ENCODE results near the gene ADCY6.

ADCY6 gene

DNA sequence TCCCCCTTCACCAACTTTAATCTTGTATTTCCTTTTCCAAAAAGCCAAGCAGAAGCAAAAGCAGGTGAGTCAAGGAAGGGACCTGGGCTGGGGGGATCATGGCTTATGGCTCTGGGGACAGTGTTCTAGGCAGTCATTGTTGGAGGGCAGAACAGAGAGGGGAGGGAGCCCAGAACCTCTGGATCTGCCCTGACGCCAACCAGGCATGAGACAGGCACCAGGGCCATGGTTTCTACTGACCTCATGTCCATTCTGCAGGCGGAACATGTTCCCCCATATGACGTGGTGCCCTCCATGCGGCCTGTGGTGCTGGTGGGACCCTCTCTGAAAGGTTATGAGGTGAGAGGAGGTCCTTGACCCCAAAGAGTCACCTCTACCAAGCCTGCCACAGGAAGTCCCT lies 36.0 kb upstream of the ADCY6 start:
- Histone ChIP-seq H3K9me3 (ENCODE audit: insufficient read depth, low read length, severe bottlenecking) (no peaks in the 10 kb centered on the region), H3K27ac (ENCODE audit: low read length) (no peak overlapping the region), H3K4me2 (ENCODE audit: insufficient read depth, low read length) (no peak overlapping the region), H3K4me3 (ENCODE audit: low read depth in 1 of 2, low read length in 2 of 2) (no peak overlapping the region), H3K9ac (ENCODE audit: low read depth, low read length) (no peak overlapping the region), H3K36me3 (ENCODE audit: insufficient read depth, low read length) (peaks cover 57% of the 10 kb centered on the region), H3K27me3 (ENCODE audit: insufficient read depth, low read length, poor library complexity) (no peaks in the 10 kb centered on the region), H4K20me1 (ENCODE audit: insufficient read depth, low read length) (peaks cover 43% of the 10 kb centered on the region), H3K4me1 (ENCODE audit: insufficient read depth, low read length) (no peaks in the 10 kb centered on the region), H3K79me2 (ENCODE audit: insufficient read depth, low read length) (no peaks in the 10 kb centered on the region), H2AFZ (ENCODE audit: low read depth, low read length) (no peak overlapping the region)
- TF ChIP-seq, protein P1, sequence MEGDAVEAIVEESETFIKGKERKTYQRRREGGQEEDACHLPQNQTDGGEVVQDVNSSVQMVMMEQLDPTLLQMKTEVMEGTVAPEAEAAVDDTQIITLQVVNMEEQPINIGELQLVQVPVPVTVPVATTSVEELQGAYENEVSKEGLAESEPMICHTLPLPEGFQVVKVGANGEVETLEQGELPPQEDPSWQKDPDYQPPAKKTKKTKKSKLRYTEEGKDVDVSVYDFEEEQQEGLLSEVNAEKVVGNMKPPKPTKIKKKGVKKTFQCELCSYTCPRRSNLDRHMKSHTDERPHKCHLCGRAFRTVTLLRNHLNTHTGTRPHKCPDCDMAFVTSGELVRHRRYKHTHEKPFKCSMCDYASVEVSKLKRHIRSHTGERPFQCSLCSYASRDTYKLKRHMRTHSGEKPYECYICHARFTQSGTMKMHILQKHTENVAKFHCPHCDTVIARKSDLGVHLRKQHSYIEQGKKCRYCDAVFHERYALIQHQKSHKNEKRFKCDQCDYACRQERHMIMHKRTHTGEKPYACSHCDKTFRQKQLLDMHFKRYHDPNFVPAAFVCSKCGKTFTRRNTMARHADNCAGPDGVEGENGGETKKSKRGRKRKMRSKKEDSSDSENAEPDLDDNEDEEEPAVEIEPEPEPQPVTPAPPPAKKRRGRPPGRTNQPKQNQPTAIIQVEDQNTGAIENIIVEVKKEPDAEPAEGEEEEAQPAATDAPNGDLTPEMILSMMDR (IDR thresholded peaks at IDR 0.05; ENCODE audit: borderline replicate concordance, extremely low read depth, low read length, poor library complexity, severe bottlenecking): no peak
- no peak for TF ChIP-seq EZH2 (IDR thresholded peaks at IDR 0.05; ENCODE audit: borderline replicate concordance, low read depth, low read length, severe bottlenecking)
- DNase-seq (no peak), ATAC-seq (ENCODE audit: insufficient read depth, low read depth) (no peak)

DNA sequence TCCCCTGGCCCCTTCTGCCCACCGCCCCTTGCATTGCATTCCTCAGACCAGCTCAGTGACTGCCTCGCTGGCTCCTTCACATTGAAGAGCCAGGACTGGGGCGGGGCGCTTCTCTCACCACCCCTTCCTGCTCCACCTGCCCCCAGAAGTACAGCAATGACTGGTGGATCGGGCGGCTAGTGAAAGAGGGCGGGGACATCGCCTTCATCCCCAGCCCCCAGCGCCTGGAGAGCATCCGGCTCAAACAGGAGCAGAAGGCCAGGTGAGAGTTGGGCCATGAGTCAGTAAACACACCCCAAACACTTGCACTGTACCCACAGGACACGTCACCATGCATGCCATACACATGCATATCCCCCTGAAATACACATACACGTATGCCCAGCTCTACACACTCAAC lies 35.2 kb upstream of the ADCY6 start:
- peaks cover 4% of the 10 kb centered on the region for H3K4me1 ChIP-seq (ENCODE audit: insufficient read depth, low read length)
- H2AFZ ChIP-seq (ENCODE audit: low read depth, low read length): no peak overlapping the region
- H3K36me3 ChIP-seq (ENCODE audit: insufficient read depth, low read length): peaks cover 49% of the 10 kb centered on the region
- no peaks in the 10 kb centered on the region for H3K27me3 ChIP-seq (ENCODE audit: insufficient read depth, low read length, poor library complexity)
- ATAC-seq (ENCODE audit: insufficient read depth, low read depth) (no peak), DNase-seq (no peak)
- H3K27ac ChIP-seq (ENCODE audit: low read length): no peak overlapping the region
- H4K20me1 ChIP-seq (ENCODE audit: insufficient read depth, low read length): peaks cover 43% of the 10 kb centered on the region
- H3K4me2 ChIP-seq (ENCODE audit: insufficient read depth, low read length): no peak overlapping the region
- no peak overlapping the region for H3K9ac ChIP-seq (ENCODE audit: low read depth, low read length)
- H3K9me3 ChIP-seq (ENCODE audit: insufficient read depth, low read length, severe bottlenecking): no peaks in the 10 kb centered on the region
- no peaks in the 10 kb centered on the region for H3K79me2 ChIP-seq (ENCODE audit: insufficient read depth, low read length)
- no peak overlapping the region for H3K4me3 ChIP-seq (ENCODE audit: low read depth in 1 of 2, low read length in 2 of 2)
- TF ChIP-seq EZH2 (IDR thresholded peaks at IDR 0.05; ENCODE audit: borderline replicate concordance, low read depth, low read length, severe bottlenecking): no peak
- TF ChIP-seq, protein P1 (IDR thresholded peaks at IDR 0.05; ENCODE audit: borderline replicate concordance, extremely low read depth, low read length, poor library complexity, severe bottlenecking): no peak

DNA sequence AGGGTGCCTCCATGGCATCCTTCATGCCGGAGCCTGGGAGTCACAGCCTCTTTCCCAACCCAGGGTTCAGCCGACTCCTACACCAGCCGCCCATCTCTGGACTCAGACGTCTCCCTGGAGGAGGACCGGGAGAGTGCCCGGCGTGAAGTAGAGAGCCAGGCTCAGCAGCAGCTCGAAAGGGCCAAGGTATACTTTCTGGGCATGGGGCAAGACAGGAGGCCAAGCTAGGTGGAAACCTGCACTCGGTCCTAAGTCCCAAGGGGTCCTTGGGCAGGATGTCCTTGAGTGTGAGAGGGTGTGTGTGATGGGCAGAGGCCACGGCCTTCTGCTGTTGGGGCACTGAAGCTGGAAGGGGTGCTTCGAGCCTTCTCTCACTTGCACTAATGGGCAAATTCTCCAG lies 34.4 kb upstream of the ADCY6 start:
- Histone ChIP-seq H3K4me2 (ENCODE audit: insufficient read depth, low read length) (no peak overlapping the region), H3K9me3 (ENCODE audit: insufficient read depth, low read length, severe bottlenecking) (no peaks in the 10 kb centered on the region), H3K4me3 (ENCODE audit: low read depth in 1 of 2, low read length in 2 of 2) (no peak overlapping the region), H3K4me1 (ENCODE audit: insufficient read depth, low read length) (peaks cover 9% of the 10 kb centered on the region), H2AFZ (ENCODE audit: low read depth, low read length) (no peak overlapping the region), H3K9ac (ENCODE audit: low read depth, low read length) (no peak overlapping the region), H4K20me1 (ENCODE audit: insufficient read depth, low read length) (peaks cover 36% of the 10 kb centered on the region), H3K36me3 (ENCODE audit: insufficient read depth, low read length) (peaks cover 41% of the 10 kb centered on the region), H3K79me2 (ENCODE audit: insufficient read depth, low read length) (no peaks in the 10 kb centered on the region), H3K27me3 (ENCODE audit: insufficient read depth, low read length, poor library complexity) (no peaks in the 10 kb centered on the region), H3K27ac (ENCODE audit: low read length) (no peak overlapping the region)
- TF ChIP-seq EZH2 (IDR thresholded peaks at IDR 0.05; ENCODE audit: borderline replicate concordance, low read depth, low read length, severe bottlenecking): no peak
- TF ChIP-seq, protein P1 (IDR thresholded peaks at IDR 0.05; ENCODE audit: borderline replicate concordance, extremely low read depth, low read length, poor library complexity, severe bottlenecking): no peak
- DNase-seq (no peak), ATAC-seq (ENCODE audit: insufficient read depth, low read depth) (no peak)

DNA sequence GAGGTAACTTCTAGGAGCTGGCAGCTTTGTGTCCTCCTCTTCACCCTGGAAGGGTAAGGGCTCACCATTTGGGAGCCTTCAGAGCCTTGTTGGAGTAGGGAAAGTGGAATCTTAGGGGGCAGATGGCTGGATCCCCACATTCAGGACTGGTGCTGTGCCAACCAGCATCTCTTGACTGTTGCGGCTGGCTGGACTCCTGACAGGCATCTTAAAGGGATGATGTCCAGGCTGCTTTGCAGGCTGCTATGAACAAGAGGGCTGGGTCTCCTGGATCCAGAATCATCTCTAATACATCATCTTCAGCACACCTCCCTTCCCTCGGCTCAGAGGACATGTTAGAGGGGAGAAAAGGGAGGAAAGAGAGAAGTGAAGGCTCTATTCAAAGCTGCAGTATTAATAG lies 33.8 kb upstream of the ADCY6 start:
- H4K20me1 ChIP-seq (ENCODE audit: insufficient read depth, low read length): peaks cover 31% of the 10 kb centered on the region
- H3K4me3 ChIP-seq (ENCODE audit: low read depth in 1 of 2, low read length in 2 of 2): no peak overlapping the region
- H3K9ac ChIP-seq (ENCODE audit: low read depth, low read length): no peak overlapping the region
- peaks cover 13% of the 10 kb centered on the region for H3K4me1 ChIP-seq (ENCODE audit: insufficient read depth, low read length)
- no peaks in the 10 kb centered on the region for H3K9me3 ChIP-seq (ENCODE audit: insufficient read depth, low read length, severe bottlenecking)
- ATAC-seq (ENCODE audit: insufficient read depth, low read depth): no peak
- no peak for TF ChIP-seq EZH2 (IDR thresholded peaks at IDR 0.05; ENCODE audit: borderline replicate concordance, low read depth, low read length, severe bottlenecking)
- TF ChIP-seq, protein P1 (IDR thresholded peaks at IDR 0.05; ENCODE audit: borderline replicate concordance, extremely low read depth, low read length, poor library complexity, severe bottlenecking): no peak
- 0 out of 2 replicates have a peak, but pooled peaks cover 2% of the 10 kb centered on the region for H3K79me2 ChIP-seq (ENCODE audit: insufficient read depth, low read length)
- H3K27ac ChIP-seq (ENCODE audit: low read length): no peak overlapping the region
- no peak overlapping the region for H3K4me2 ChIP-seq (ENCODE audit: insufficient read depth, low read length)
- no peak for DNase-seq
- no peaks in the 10 kb centered on the region for H3K27me3 ChIP-seq (ENCODE audit: insufficient read depth, low read length, poor library complexity)
- H2AFZ ChIP-seq (ENCODE audit: low read depth, low read length): no peak overlapping the region
- peaks cover 35% of the 10 kb centered on the region for H3K36me3 ChIP-seq (ENCODE audit: insufficient read depth, low read length)

All from DND-41 (cell line).